Endodermal cell (in vitro differentiated cells): Measurements from ENCODE around the gene OPALIN. TPM values are rescaled to one million over a fixed set of nuclear protein-coding genes. Genes with fewer than 3 reads are reported as not detected.

Source experiments
- DNase-seq: peaks from one replicate; pipeline ENCODE4 v3.0.0-alpha.2; 2017
- H3K27ac ChIP-seq: 2 replicates; pipeline ENCODE4 v1.5.1; 2013; ENCODE audit warnings: mild to moderate bottlenecking, low read depth, low read length, moderate library complexity
- H3K27me3 ChIP-seq: 2 replicates; pipeline ENCODE4 v1.6.1; 2013; ENCODE audit warnings: mild to moderate bottlenecking, low read length, moderate library complexity; ENCODE audit not compliant: insufficient read depth, control insufficient read depth, poor library complexity, severe bottlenecking
- H3K36me3 ChIP-seq: 2 replicates; pipeline ENCODE4 v1.7.0; 2013; ENCODE audit warnings: mild to moderate bottlenecking, low read length, moderate library complexity; ENCODE audit not compliant: control insufficient read depth, insufficient read depth
- H3K4me1 ChIP-seq: one replicate; pipeline ENCODE4 v1.7.0; 2013; ENCODE audit warnings: low read length; ENCODE audit not compliant: control insufficient read depth, insufficient read depth
- H3K4me3 ChIP-seq: 2 replicates; pipeline ENCODE4 v1.5.1; 2013; ENCODE audit warnings: mild to moderate bottlenecking, low read length, moderate library complexity
- H3K9ac ChIP-seq: 2 replicates; pipeline ENCODE4 v1.6.1; 2013; ENCODE audit warnings: mild to moderate bottlenecking, low read length, moderate library complexity; ENCODE audit not compliant: poor library complexity, severe bottlenecking; ENCODE audit errors: extremely low read depth
- H3K9me3 ChIP-seq: 2 replicates; pipeline ENCODE4 v1.6.1; 2013; ENCODE audit warnings: mild to moderate bottlenecking, low read length, moderate library complexity; ENCODE audit not compliant: control insufficient read depth
- H3K27ac Mint-ChIP-seq: 2 replicates; pipeline ENCODE4 v1.8.0; 2020; ENCODE audit warnings: mixed read lengths
- H3K27me3 Mint-ChIP-seq: 2 replicates; pipeline ENCODE4 v1.8.0; 2021; ENCODE audit warnings: mild to moderate bottlenecking, mixed read lengths; ENCODE audit not compliant: insufficient read depth
- H3K36me3 Mint-ChIP-seq: 2 replicates; pipeline ENCODE4 v1.8.0; 2020; ENCODE audit warnings: low read depth, mixed read lengths
- H3K4me1 Mint-ChIP-seq: 2 replicates; pipeline ENCODE4 v1.8.0; 2020; ENCODE audit warnings: mixed read lengths
- H3K4me3 Mint-ChIP-seq: 2 replicates; pipeline ENCODE4 v1.8.0; 2020; ENCODE audit warnings: mild to moderate bottlenecking, moderate library complexity, mixed read lengths
- H3K9me3 Mint-ChIP-seq: 2 replicates; pipeline ENCODE4 v1.8.0; 2020; ENCODE audit warnings: mild to moderate bottlenecking, mixed read lengths
- CTCF ChIP-seq: fragments of 200-600 bp; sonication (generic); conservative IDR thresholded peaks from 2 replicates; pipeline ENCODE4 v1.5.0; 2021; ENCODE audit warnings: antibody characterized with exemption, mild to moderate bottlenecking
- WGBS, 2 experiments: methylation state at CpG; one replicate each; pipeline versions ENCODE4 v1.1.5 to v1.1.7; 2013; ENCODE audit warnings: missing lambda C conversion rate in 2 of 2, mixed read lengths in 1 of 2; ENCODE audit not compliant: insufficient coverage in 1 of 2, insufficient read length in 1 of 2; 5-methylcytosine and 5-hydroxymethylcytosine counted together
- total RNA-seq, 2 donors: library from RNA; stranded (reverse); fragmentation: NEBNext Ultra II Directional in 1 of 2; extraction: Animal tissue kit (Norgen Biotek cat#: 25700) in 1 of 2; gene quantifications; 2 replicates in 1 of 2; 3 replicates in 1 of 2; pipeline ENCODE4 v1.2.1, GENCODE V29; 2021

The OPALIN gene
- total RNA-seq, 2 donors from 2014 or later: not detected

DNA sequence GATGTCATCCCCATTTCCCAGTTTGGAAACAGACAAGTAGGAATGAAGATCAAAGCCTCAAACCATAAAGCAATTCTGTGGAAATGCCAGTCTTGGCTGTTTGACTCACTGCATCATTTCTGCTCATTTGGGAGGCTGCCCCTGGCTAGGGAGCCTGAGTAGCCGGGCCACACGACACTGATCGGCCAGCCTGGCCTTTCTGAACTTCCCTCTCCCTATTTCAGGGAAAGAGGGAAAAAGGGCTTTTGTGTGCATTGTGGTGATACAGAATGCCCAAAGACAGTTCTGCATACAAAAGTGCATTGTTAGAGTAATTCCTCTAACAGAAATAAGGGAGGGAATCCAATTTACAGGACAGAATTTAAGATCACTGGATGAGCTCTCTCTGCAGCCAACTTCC, 41.7 kb upstream of the OPALIN start:
- H3K4me1 ChIP-seq: peaks cover 2% of the 10 kb centered on the region
- no peaks in the 10 kb centered on the region for H3K9me3 ChIP-seq
- TF ChIP-seq CTCF: no peak
- H3K36me3 ChIP-seq: no peaks in the 10 kb centered on the region
- H3K27ac Mint-ChIP-seq: no peak overlapping the region
- 97% methylated on average over 3 of the region's 3 CpGs; no CpG with 5 or more reads in 1 of the 2 experiments for WGBS, 2 experiments
- H3K4me1 Mint-ChIP-seq: peaks cover 23% of the 10 kb centered on the region
- no peak overlapping the region for H3K4me3 Mint-ChIP-seq
- no peak overlapping the region for H3K9ac ChIP-seq
- no peaks in the 10 kb centered on the region for H3K27me3 ChIP-seq
- no peak for DNase-seq
- no peaks in the 10 kb centered on the region for H3K36me3 Mint-ChIP-seq
- peaks cover 2% of the 10 kb centered on the region for H3K27me3 Mint-ChIP-seq
- H3K27ac ChIP-seq: no peak overlapping the region
- H3K4me3 ChIP-seq: no peak overlapping the region
- H3K9me3 Mint-ChIP-seq: no peaks in the 10 kb centered on the region

DNA sequence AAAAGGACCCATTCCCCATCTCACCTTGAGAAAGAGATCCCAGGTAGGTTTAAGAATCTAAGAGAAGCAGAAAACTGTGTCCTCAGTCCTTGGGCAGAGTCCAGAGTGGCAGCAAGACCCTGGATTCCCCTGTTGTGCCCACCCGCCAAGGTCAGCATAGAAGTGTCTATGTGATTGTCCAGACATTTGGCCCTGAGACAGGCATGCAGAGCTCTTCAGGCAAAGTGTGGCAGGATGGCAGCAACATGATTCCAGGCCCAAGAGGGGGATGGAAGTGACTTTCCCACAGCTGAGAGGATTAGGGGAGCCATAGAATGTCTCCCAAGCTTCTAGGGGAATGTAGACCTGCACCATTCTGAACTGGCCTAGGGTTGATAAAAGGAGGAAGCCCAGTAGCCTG, 39.1 kb upstream of the OPALIN start:
- H3K4me3 ChIP-seq: no peak overlapping the region
- no peaks in the 10 kb centered on the region for H3K9me3 ChIP-seq
- no peak for TF ChIP-seq CTCF
- H3K27me3 Mint-ChIP-seq: peaks cover 2% of the 10 kb centered on the region
- peaks cover 2% of the 10 kb centered on the region for H3K4me1 ChIP-seq
- no peaks in the 10 kb centered on the region for H3K36me3 Mint-ChIP-seq
- H3K9ac ChIP-seq: no peak overlapping the region
- no peak overlapping the region for H3K4me3 Mint-ChIP-seq
- WGBS, 2 experiments: 94 to 100% methylated on average over 1 of the region's 1 CpG
- H3K36me3 ChIP-seq: no peaks in the 10 kb centered on the region
- H3K9me3 Mint-ChIP-seq: no peaks in the 10 kb centered on the region
- H3K27me3 ChIP-seq: no peaks in the 10 kb centered on the region
- peaks cover 23% of the 10 kb centered on the region for H3K4me1 Mint-ChIP-seq
- H3K27ac ChIP-seq: no peak overlapping the region
- no peak for DNase-seq
- H3K27ac Mint-ChIP-seq: no peak overlapping the region

DNA sequence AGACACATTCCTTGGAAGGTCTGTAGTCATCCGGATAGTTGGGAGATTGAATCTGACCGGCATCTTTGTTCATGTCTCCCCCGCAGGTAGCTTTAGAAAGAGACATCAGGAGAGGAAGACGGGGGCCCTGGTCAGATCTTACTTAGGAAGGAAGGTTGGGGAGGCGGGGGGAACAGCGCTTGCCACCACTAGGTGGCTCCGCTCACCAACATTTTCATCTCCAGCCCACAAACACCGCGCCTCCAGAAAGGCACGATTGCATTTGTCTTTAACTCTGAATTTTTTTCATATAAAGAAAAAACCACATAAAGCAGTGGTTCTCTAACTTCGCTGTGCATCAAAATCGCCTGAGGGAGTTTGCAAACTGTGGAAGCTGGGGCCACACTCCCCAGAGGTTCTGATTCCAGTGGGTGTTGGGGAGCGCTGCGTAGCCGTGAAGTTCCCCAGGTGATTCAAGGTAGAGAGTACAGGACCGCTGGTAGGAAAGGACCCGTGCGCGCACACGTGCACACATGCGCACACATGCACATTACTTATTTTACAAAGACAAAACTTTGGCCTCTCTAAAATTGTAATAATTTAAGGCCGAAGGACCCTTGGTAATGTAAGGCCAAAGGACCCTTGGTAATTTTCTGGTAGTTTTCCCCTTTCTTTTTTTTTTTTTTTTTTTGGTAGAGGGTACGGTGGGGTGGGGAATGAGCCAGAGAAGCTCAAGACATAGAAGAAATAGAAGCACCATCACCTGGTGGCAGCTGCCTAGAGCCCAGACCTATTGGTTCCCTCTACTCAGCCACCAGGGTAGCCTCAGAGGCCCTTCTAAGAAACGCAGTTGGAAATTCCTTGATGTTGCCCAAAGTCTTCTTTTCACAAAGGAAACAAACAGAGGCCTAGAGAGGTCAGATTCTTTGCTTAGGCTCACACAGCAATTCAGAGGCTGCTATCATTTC, 37.4 kb upstream of the OPALIN start:
- WGBS, 2 experiments: 33 to 38% methylated on average over 5 to 24 of the region's 24 CpGs

More for the DNA sequence above, 37.4 kb upstream of the OPALIN start:
- Mint-ChIP-seq H3K9me3 (no peaks in the 10 kb centered on the region), H3K4me1 (peaks cover 14% of the 10 kb centered on the region), H3K27ac (no peak overlapping the region), H3K4me3 (peak overlapping the region; percentile 44), H3K36me3 (no peaks in the 10 kb centered on the region), H3K27me3 (peaks cover 2% of the 10 kb centered on the region)
- H3K9ac ChIP-seq: no peak overlapping the region
- no peaks in the 10 kb centered on the region for H3K9me3 ChIP-seq
- no peak overlapping the region for H3K27ac ChIP-seq
- peak; percentile 95 for TF ChIP-seq CTCF
- H3K4me3 ChIP-seq: no peak overlapping the region
- peaks cover 2% of the 10 kb centered on the region for H3K4me1 ChIP-seq
- DNase-seq: peak; percentile 90
- no peaks in the 10 kb centered on the region for H3K36me3 ChIP-seq
- no peaks in the 10 kb centered on the region for H3K27me3 ChIP-seq
